Common myeloid progenitor, CD34-positive (primary cell): Measurements from ENCODE around the gene SCN1B.
A peak's percentile ranks its signal among the peaks of the same experiment; 100 is the strongest.
"Not testable (repeated sequence)": the region's sequence is repeated elsewhere in the genome, so short reads cannot be mapped to it uniquely, and the experiment has no call there.

ENCODE experiments used
- CTCF ChIA-PET: fragments of 350-600 bp; sonication (Branson Sonifier 250); formaldehyde crosslinking; loops from one replicate; lab custom pipeline; 2021; ENCODE audit warnings: antibody characterized with exemption; lab: Charles Lee
- POLR2A ChIA-PET: fragments of 350-600 bp; sonication (Branson Sonifier 250); formaldehyde crosslinking; loops from one replicate; lab custom pipeline; 2021; ENCODE audit warnings: antibody characterized with exemption; lab: Charles Lee
- DNase-seq, 3 donors: peaks; one replicate each; pipeline versions ENCODE4 v3.0.0 to v3.0.0-alpha.2; 2013
- H3K27ac ChIP-seq, 2 experiments: 1 replicate in 1 of 2; 2 replicates in 1 of 2; pipeline ENCODE4 v1.7.0; 2013; ENCODE audit warnings: inconsistent platforms in 2 of 2, low read length in 2 of 2, mild to moderate bottlenecking in 2 of 2, low read depth in 1 of 2, moderate library complexity in 1 of 2; ENCODE audit not compliant: severe bottlenecking in 2 of 2, insufficient read depth in 1 of 2, poor library complexity in 1 of 2
- H3K27me3 ChIP-seq, 5 experiments: replicated peaks in 2 of 5; 1 replicate in 3 of 5; 2 replicates in 2 of 5; pipeline versions ENCODE4 v1.6.1 to v1.7.0; 2013; ENCODE audit warnings: low read length in 4 of 5, mild to moderate bottlenecking in 2 of 5, moderate library complexity in 2 of 5, inconsistent platforms in 1 of 5; ENCODE audit not compliant: insufficient read depth in 5 of 5, control insufficient read depth in 4 of 5
- H3K36me3 ChIP-seq, 4 experiments: 1 replicate in 2 of 4; 2 replicates in 2 of 4; pipeline versions ENCODE4 v1.6.1 to v1.7.0; 2013; ENCODE audit warnings: low read length in 3 of 4, control low read depth in 1 of 4, mild to moderate bottlenecking in 1 of 4; ENCODE audit not compliant: control insufficient read depth in 4 of 4, insufficient read depth in 4 of 4
- H3K4me1 ChIP-seq, 4 experiments: 1 replicate in 3 of 4; 2 replicates in 1 of 4; pipeline versions ENCODE4 v1.6.1 to v1.7.1; 2013; ENCODE audit warnings: low read length in 3 of 4, mild to moderate bottlenecking in 3 of 4, control low read depth in 1 of 4, inconsistent platforms in 1 of 4, moderate library complexity in 1 of 4; ENCODE audit not compliant: control insufficient read depth in 4 of 4, insufficient read depth in 4 of 4; ENCODE audit errors: control extremely low read depth in 1 of 4
- H3K4me3 ChIP-seq, 7 experiments: 1 replicate in 4 of 7; 2 replicates in 3 of 7; pipeline versions ENCODE4 v1.5.1 to v1.7.0; 2013; ENCODE audit warnings: mild to moderate bottlenecking in 7 of 7, low read length in 6 of 7, moderate library complexity in 6 of 7, inconsistent platforms in 2 of 7, low read depth in 2 of 7, control low read depth in 1 of 7; ENCODE audit not compliant: insufficient read depth in 4 of 7, control insufficient read depth in 1 of 7; ENCODE audit errors: extremely low read depth in 1 of 7
- H3K9me3 ChIP-seq, 5 experiments: 1 replicate in 4 of 5; 2 replicates in 1 of 5; pipeline versions ENCODE4 v1.6.1 to v1.7.1; 2013; ENCODE audit warnings: low read length in 4 of 5, mild to moderate bottlenecking in 2 of 5, inconsistent platforms in 1 of 5, low read depth in 1 of 5, moderate library complexity in 1 of 5; ENCODE audit not compliant: control insufficient read depth in 4 of 5, insufficient read depth in 2 of 5; ENCODE audit errors: control extremely low read depth in 1 of 5
- WGBS: methylation state at CpG from one replicate; pipeline ENCODE4 v1.1.5; 2013; ENCODE audit not compliant: insufficient coverage; 5-methylcytosine and 5-hydroxymethylcytosine counted together

The SCN1B gene

GRCh38 chr19:35013041-35013819 lies 17.0 kb upstream of the SCN1B start:
- Histone ChIP-seq H3K4me1 (peaks cover 2 to 33% (median 28%) of the 10 kb centered on the region in 4 experiments), H3K27ac (no peak overlapping the region), H3K36me3 (peaks cover 23 to 81% (median 59%) of the 10 kb centered on the region in 4 experiments), H3K9me3 (no peaks in the 10 kb centered on the region), H3K27me3 (no peaks in the 10 kb centered on the region), H3K4me3 (peak overlapping the region in 1 of 7 experiments; percentile 3)
- ChIA-PET CTCF (interaction anchor here (1.0 to 11.0 kb wide), 12 partner anchors 8 to 52 kb away, joined by 3 to 249 read pairs (median 7); partner anchors contain the start of gene ZNF792), POLR2A (interaction anchor here (1.2 kb wide), 2 partner anchors 13 to 26 kb away, joined by 3 read pairs; partner anchors contain the start of gene GRAMD1A)
- peak; percentile 68 to 76 (median 73) for DNase-seq
- 63% methylated on average over 25 of the region's 32 CpGs for WGBS

DNA sequence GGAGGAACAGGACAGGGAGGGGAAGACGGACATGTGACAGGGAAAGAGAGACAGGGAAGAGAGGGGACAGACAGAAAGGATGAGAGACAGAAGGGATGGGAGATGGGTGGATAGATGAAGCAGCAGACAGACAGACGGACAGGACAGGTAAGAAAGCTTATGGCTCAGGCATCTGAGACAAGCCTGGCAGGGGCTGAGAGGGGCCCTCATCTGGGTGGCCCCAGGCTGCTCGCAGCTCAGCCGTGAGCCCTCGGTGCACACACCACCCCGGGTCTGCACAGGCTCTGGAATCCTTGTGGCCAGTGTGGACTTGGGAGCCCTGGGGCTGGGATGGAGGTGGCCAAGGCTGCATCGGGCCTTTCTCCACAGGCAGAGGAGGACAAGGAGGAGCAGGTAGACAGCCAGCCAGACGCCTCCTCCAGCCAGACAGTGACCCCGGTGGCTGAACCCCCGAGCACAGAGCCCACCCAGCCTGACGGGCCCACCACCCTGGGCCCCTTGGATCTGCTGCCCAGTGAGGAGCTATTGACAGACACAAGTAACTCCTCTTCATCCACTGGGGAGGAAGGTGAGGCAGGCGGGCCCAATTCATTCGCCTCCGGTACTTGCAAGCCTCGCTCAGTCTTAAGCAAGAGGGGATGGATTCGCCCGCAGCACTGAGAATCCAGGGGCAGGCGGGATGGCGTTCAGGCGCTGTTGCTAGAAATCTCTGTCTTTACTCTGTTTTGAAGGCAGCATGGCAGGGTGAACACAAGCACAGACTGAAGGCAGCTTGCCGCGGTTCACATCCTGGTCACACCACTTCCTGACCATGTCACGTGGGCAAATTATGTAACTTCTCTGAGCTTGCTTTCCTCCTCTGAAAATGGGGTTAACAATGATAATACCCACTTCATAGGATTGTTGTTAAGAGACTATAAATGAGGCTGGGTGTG lies 16.2 kb upstream of the SCN1B start:
- peak; percentile 57 to 92 (median 88) for DNase-seq
- Histone ChIP-seq H3K4me1 (peaks cover 2 to 33% (median 28%) of the 10 kb centered on the region in 4 experiments), H3K4me3 (peak overlapping the region in 2 of 7 experiments; percentile 3 to 6), H3K9me3 (no peaks in the 10 kb centered on the region), H3K27me3 (no peaks in the 10 kb centered on the region), H3K27ac (peak overlapping the region in 1 of 2 experiments; percentile 59), H3K36me3 (peaks cover 24 to 85% (median 64%) of the 10 kb centered on the region in 4 experiments)
- POLR2A ChIA-PET, result interaction anchor here (0.7 to 1.2 kb wide), 3 partner anchors 13 to 15 kb away, joined by 3 to 4 read pairs (median 3); partner anchors contain the start of gene GRAMD1A
- CTCF ChIA-PET, result interaction anchor here (1.0 to 11.0 kb wide), 10 partner anchors 12 to 53 kb away, joined by 3 to 249 read pairs (median 6); partner anchors contain the start of gene ZNF792
- 75% methylated on average over 20 of the region's 23 CpGs for WGBS

DNA sequence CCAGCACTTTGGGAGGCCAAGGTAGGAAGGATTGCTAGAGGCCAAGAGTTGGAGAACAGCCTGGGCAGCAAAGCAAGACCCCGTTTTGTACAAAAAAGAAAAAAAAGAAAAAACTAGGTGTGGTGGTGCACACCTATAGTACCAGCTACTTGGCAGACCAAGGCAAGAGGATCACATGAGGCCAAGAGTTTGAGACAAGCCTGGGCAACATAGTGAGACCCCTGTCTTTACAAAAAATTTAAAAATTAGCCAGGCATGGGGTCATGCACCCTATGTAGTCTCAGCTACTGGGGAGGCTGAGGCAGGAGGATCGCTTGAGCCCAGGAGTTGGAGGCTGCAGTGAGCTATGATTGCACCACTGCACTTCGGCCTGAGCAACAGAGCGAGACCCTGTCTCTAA lies 15.5 kb upstream of the SCN1B start:
- peaks cover 2 to 33% (median 28%) of the 10 kb centered on the region in 4 experiments for H3K4me1 ChIP-seq
- CTCF ChIA-PET, result interaction anchor here (0.6 to 11.0 kb wide), 5 partner anchors 12 to 699 kb away, joined by 3 to 249 read pairs (median 3); partner anchors contain the start of gene ZNF792
- H3K27ac ChIP-seq, H3K9me3 ChIP-seq, H3K27me3 ChIP-seq, DNase-seq: not testable (repeated sequence)
- H3K36me3 ChIP-seq, result peaks cover 24 to 85% (median 64%) of the 10 kb centered on the region in 4 experiments
- WGBS, result 88% methylated on average over 4 of the region's 4 CpGs
- H3K4me3 ChIP-seq, result peak overlapping the region in 1 of 7 experiments; percentile 15
- POLR2A ChIA-PET, result interaction anchor here (0.7 to 1.2 kb wide), 3 partner anchors 13 to 15 kb away, joined by 3 to 4 read pairs (median 3); partner anchors contain the start of gene GRAMD1A

DNA sequence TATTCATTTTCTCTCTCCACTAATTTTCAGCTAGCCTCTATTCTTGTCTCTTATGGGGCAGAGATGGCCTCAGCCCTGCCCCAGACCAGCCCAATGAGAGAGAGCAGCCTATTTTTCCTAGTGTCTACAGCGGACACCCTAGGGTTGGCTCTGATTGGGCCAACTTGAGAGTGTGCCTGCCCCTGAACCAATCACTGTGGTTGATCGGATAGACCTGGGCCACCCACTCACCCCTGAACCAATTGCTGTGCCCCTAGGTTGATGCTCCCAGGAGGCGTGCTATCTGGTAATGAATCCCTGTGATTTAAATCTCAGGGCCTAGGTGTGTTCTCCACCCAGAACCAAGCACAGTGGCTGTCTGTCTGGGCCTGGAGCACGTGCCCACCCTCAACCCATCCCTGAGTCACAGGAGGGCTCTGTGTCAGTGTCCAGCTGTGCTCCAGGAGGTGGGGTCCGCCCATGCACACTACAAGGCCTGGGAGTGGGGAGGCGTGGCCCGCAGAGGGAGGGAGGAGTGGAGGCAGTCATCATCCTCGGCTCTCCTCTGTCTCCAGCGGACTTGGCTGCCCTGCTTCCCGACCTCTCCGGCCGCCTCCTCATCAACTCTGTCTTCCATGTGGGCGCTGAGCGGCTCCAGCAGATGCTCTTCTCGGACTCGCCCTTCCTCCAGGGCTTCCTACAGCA lies 14.9 kb upstream of the SCN1B start:
- Histone ChIP-seq H3K4me3 (no peak overlapping the region), H3K36me3 (peaks cover 20 to 83% (median 59%) of the 10 kb centered on the region in 4 experiments), H3K27ac (no peak overlapping the region), H3K4me1 (peaks cover 2 to 31% (median 28%) of the 10 kb centered on the region in 4 experiments), H3K27me3 (no peaks in the 10 kb centered on the region), H3K9me3 (no peaks in the 10 kb centered on the region)
- no peak for DNase-seq
- 99% methylated on average over 12 of the region's 16 CpGs for WGBS
- CTCF ChIA-PET, result interaction anchor here (0.6 to 11.0 kb wide), 4 partner anchors 11 to 699 kb away, joined by 3 to 249 read pairs (median 3); partner anchors contain the start of gene ZNF792
- POLR2A ChIA-PET, result no interaction called here

DNA sequence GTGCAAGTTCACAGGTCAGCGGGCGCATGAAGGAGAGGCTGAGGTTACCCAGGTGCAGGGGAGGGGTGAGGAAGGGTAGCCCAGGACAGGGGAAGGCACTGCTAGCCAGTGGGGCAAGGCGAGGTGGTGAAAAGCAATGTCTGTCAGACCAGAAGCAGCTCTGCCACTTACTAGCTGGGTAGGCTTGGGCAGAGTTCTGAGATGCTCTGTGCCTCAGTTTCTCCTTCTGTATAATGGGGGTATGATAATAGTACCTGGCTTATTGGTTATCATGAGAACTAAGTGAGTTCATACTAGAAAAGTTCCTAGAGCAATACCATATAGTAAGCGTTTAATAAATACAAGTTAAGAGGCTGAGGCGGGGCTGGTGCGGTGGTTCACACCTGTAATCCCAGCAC lies 14.3 kb upstream of the SCN1B start:
- H3K27ac ChIP-seq, result no peak overlapping the region
- no peaks in the 10 kb centered on the region for H3K9me3 ChIP-seq
- ChIA-PET POLR2A (no interaction called here), CTCF (interaction anchor here (1.3 to 1.5 kb wide), 2 partner anchors 17 to 43 kb away, joined by 3 to 10 read pairs; no protein-coding TSS in a partner anchor)
- no peak overlapping the region for H3K4me3 ChIP-seq
- DNase-seq, result no peak
- H3K4me1 ChIP-seq, result peaks cover 2 to 29% (median 28%) of the 10 kb centered on the region in 4 experiments
- WGBS, result 100% methylated on average over 3 of the region's 6 CpGs
- H3K27me3 ChIP-seq, result no peaks in the 10 kb centered on the region
- peaks cover 19 to 83% (median 59%) of the 10 kb centered on the region in 4 experiments for H3K36me3 ChIP-seq

DNA sequence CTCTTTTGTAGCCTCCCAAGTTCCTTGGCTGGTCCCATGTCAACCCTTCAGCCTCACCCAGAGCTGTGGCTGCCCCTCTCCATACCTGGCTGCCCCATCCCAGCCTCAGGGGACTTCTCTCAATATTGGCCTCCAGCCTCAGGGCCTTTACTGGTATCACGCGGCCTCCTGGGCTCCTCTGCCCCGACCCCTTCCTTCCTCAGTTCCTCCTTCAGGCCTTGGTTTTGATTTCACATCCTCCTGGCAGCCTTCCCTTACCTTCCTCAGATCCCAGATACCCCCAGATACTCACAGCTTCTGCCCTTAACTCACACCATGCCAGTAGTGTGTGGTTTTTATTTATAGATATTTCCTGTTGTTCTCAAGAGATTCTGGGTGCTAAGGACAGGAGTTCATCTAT lies 12.8 kb upstream of the SCN1B start:
- Histone ChIP-seq H3K27ac (no peak overlapping the region), H3K27me3 (no peaks in the 10 kb centered on the region), H3K36me3 (peaks cover 18 to 83% (median 61%) of the 10 kb centered on the region in 4 experiments), H3K4me1 (peaks cover 0 to 27% (median 25%) of the 10 kb centered on the region in 4 experiments), H3K9me3 (no peaks in the 10 kb centered on the region), H3K4me3 (no peak overlapping the region)
- ChIA-PET CTCF (interaction anchor here (0.6 to 1.5 kb wide), 3 partner anchors 10 to 73 kb away, joined by 3 to 10 read pairs (median 7); no protein-coding TSS in a partner anchor), POLR2A (no interaction called here)
- no peak for DNase-seq
- WGBS, result no CpG with 5 or more reads among the region's 3 CpGs
